ENCODE data around the gene PCNT.

DNA sequence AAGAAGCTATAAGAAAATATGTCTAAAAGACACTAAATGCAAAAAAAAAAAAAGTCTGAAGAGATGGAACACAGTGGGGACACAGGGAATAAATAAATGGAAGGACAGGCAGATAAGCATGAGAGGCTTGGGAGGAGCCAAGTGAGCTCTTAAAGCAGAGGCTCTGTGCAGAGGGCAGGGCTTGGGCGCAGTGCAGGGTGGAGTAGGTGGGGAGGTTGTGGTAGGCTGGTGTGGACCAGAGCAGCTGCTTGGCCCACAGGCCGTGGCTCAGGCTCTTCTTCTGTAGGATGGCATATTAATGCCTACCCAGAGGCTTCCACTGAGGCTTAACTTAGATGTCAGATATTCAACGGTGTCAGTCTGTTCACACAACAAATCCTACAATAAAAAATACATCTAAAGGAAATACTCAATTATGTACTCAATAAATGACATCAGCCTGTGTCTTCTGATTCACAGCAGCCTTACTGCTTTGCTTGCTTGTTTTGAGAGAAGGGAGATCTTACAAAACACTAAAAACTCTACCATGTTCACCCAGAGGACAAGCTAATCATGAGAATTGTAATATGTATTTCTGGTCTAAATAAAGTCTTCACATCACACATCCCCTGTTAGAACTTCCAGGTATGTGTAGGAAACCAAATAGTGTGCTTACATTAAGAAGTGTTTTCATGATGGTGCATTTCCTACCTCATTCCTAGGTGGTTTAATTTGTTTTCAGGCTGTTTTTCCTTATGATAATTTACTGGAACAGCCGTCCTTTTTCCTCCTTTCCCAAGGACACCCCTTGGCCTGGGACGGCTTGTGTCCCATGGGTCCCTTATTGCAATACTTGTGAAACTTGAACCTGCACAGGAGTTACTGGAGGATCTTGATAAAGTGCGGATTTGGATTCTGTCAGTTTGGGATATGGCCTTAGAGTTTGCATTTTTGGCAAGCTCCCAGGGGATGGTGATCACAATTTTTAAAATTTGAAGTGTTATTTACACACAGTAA is 159.6 kb downstream of the PCNT start:
- no peak for TF ChIP-seq ZNF292 (tag by site-specific recombination; IDR thresholded peaks at IDR 0.05; ENCODE audit: borderline replicate concordance, low read depth)
- TF ChIP-seq, protein P1, sequence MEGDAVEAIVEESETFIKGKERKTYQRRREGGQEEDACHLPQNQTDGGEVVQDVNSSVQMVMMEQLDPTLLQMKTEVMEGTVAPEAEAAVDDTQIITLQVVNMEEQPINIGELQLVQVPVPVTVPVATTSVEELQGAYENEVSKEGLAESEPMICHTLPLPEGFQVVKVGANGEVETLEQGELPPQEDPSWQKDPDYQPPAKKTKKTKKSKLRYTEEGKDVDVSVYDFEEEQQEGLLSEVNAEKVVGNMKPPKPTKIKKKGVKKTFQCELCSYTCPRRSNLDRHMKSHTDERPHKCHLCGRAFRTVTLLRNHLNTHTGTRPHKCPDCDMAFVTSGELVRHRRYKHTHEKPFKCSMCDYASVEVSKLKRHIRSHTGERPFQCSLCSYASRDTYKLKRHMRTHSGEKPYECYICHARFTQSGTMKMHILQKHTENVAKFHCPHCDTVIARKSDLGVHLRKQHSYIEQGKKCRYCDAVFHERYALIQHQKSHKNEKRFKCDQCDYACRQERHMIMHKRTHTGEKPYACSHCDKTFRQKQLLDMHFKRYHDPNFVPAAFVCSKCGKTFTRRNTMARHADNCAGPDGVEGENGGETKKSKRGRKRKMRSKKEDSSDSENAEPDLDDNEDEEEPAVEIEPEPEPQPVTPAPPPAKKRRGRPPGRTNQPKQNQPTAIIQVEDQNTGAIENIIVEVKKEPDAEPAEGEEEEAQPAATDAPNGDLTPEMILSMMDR (tag by site-specific recombination; IDR thresholded peaks at IDR 0.05): no peak
- TF ChIP-seq, protein P2, sequence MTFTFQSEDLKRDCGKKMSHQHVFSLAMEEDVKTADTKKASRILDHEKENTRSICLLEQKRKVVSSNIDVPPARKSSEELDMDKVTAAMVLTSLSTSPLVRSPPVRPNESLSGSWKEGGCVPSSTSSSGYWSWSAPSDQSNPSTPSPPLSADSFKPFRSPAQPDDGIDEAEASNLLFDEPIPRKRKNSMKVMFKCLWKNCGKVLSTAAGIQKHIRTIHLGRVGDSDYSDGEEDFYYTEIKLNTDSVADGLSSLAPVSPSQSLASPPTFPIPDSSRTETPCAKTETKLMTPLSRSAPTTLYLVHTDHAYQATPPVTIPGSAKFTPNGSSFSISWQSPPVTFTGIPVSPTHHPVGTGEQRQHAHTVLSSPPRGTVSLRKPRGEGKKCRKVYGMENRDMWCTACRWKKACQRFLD (tag by site-specific recombination; IDR thresholded peaks at IDR 0.05): no peak
- TF ChIP-seq, protein P3, sequence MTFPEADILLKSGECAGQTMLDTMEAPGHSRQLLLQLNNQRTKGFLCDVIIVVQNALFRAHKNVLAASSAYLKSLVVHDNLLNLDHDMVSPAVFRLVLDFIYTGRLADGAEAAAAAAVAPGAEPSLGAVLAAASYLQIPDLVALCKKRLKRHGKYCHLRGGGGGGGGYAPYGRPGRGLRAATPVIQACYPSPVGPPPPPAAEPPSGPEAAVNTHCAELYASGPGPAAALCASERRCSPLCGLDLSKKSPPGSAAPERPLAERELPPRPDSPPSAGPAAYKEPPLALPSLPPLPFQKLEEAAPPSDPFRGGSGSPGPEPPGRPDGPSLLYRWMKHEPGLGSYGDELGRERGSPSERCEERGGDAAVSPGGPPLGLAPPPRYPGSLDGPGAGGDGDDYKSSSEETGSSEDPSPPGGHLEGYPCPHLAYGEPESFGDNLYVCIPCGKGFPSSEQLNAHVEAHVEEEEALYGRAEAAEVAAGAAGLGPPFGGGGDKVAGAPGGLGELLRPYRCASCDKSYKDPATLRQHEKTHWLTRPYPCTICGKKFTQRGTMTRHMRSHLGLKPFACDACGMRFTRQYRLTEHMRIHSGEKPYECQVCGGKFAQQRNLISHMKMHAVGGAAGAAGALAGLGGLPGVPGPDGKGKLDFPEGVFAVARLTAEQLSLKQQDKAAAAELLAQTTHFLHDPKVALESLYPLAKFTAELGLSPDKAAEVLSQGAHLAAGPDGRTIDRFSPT (tag by site-specific recombination; IDR thresholded peaks at IDR 0.05): no peak
- TF ChIP-seq, protein P4, sequence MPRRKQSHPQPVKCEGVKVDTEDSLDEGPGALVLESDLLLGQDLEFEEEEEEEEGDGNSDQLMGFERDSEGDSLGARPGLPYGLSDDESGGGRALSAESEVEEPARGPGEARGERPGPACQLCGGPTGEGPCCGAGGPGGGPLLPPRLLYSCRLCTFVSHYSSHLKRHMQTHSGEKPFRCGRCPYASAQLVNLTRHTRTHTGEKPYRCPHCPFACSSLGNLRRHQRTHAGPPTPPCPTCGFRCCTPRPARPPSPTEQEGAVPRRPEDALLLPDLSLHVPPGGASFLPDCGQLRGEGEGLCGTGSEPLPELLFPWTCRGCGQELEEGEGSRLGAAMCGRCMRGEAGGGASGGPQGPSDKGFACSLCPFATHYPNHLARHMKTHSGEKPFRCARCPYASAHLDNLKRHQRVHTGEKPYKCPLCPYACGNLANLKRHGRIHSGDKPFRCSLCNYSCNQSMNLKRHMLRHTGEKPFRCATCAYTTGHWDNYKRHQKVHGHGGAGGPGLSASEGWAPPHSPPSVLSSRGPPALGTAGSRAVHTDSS (tag by site-specific recombination; IDR thresholded peaks at IDR 0.05): no peak
- TF ChIP-seq ZNF10 (tag by site-specific recombination; IDR thresholded peaks at IDR 0.05): no peak
- TF ChIP-seq ZNF266 (tag by site-specific recombination; IDR thresholded peaks at IDR 0.05; ENCODE audit: low read depth): no peak
- TF ChIP-seq, protein P5, sequence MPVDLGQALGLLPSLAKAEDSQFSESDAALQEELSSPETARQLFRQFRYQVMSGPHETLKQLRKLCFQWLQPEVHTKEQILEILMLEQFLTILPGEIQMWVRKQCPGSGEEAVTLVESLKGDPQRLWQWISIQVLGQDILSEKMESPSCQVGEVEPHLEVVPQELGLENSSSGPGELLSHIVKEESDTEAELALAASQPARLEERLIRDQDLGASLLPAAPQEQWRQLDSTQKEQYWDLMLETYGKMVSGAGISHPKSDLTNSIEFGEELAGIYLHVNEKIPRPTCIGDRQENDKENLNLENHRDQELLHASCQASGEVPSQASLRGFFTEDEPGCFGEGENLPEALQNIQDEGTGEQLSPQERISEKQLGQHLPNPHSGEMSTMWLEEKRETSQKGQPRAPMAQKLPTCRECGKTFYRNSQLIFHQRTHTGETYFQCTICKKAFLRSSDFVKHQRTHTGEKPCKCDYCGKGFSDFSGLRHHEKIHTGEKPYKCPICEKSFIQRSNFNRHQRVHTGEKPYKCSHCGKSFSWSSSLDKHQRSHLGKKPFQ (tag by site-specific recombination; IDR thresholded peaks at IDR 0.05): no peak
- no peak for TF ChIP-seq ZNF830 (tag by site-specific recombination; IDR thresholded peaks at IDR 0.05; ENCODE audit: low read depth)

Data from HEK293 (cell line).